HEK293 (cell line): ENCODE measurements around the gene RPS27A.
"Not testable (repeated sequence)": the region's sequence is repeated elsewhere in the genome, so short reads cannot be mapped to it uniquely, and the experiment has no call there.

ENCODE experiments used
- CTCF ChIA-PET: fragments of 350-600 bp; formaldehyde crosslinking; extraction: SDS; loops from one replicate; lab custom pipeline; 2021; ENCODE audit warnings: antibody characterized with exemption; lab: Yijun Ruan, JAX
- POLR2A ChIA-PET: fragments of 300-600 bp; formaldehyde crosslinking; extraction: SDS; loops from one replicate; lab custom pipeline; 2020; ENCODE audit warnings: antibody characterized with exemption, inconsistent platforms; lab: Yijun Ruan, JAX
- H3K27ac ChIP-seq: fragments of 200-500 bp; sonication (Bioruptor generic); 2 replicates; pipeline ENCODE4 v1.5.1; 2014; ENCODE audit warnings: low read depth, low read length, control low read depth, inconsistent platforms; ENCODE audit errors: extremely low read depth
- H3K36me3 ChIP-seq, 2 experiments: fragments of 200-500 bp in 1 of 2; sonication (Bioruptor generic) in 1 of 2; 1 replicate in 1 of 2; 2 replicates in 1 of 2; pipeline ENCODE4 v1.5.1; 2014 to 2017; ENCODE audit warnings: inconsistent platforms in 2 of 2, low read length in 2 of 2; ENCODE audit not compliant: control insufficient read depth in 2 of 2, insufficient read depth in 1 of 2
- H3K4me1 ChIP-seq: fragments of 200-500 bp; sonication (Bioruptor generic); 2 replicates; pipeline ENCODE4 v1.5.1; 2014; ENCODE audit warnings: mild to moderate bottlenecking, low read length, inconsistent platforms; ENCODE audit not compliant: control insufficient read depth, insufficient read depth
- H3K4me3 ChIP-seq: 2 replicates; pipeline ENCODE4 v1.5.1; 2011; ENCODE audit warnings: low read depth, mild to moderate bottlenecking, control low read depth, low read length, moderate library complexity
- H3K9me3 ChIP-seq: fragments of 200-500 bp; sonication (Bioruptor generic); 2 replicates; pipeline ENCODE4 v1.5.1; 2014; ENCODE audit warnings: low read depth, low read length, inconsistent platforms; ENCODE audit not compliant: control insufficient read depth, insufficient read depth
- ATF2 ChIP-seq: fragments of 450-650 bp; formaldehyde crosslinking; IDR thresholded peaks from 2 replicates; pipeline ENCODE4 v1.5.1; 2016; ENCODE audit warnings: missing biosample characterization, missing genetic modification characterization, low read depth
- KLF8 ChIP-seq: fragments of 450-650 bp; formaldehyde crosslinking; IDR thresholded peaks from 2 replicates; pipeline ENCODE4 v1.5.1; 2016; ENCODE audit warnings: missing biosample characterization, missing genetic modification characterization
- PATZ1 ChIP-seq: fragments of 450-650 bp; formaldehyde crosslinking; IDR thresholded peaks from 2 replicates; pipeline ENCODE4 v1.5.1; 2016; ENCODE audit warnings: missing biosample characterization, missing genetic modification characterization
- PRDM2 ChIP-seq: fragments of 450-650 bp; formaldehyde crosslinking; IDR thresholded peaks from 2 replicates; pipeline ENCODE4 v1.5.1; 2016; ENCODE audit warnings: missing biosample characterization, missing genetic modification characterization, borderline replicate concordance
- ZBTB1 ChIP-seq: fragments of 450-650 bp; formaldehyde crosslinking; IDR thresholded peaks from 2 replicates; pipeline ENCODE4 v1.5.1; 2016; ENCODE audit warnings: missing biosample characterization, missing genetic modification characterization
- ZBTB44 ChIP-seq: fragments of 450-650 bp; IDR thresholded peaks from 2 replicates; pipeline ENCODE4 v1.5.1; 2018; ENCODE audit warnings: missing biosample characterization, mild to moderate bottlenecking, missing genetic modification characterization
- ZEB2 ChIP-seq: fragments of 450-650 bp; formaldehyde crosslinking; IDR thresholded peaks from 2 replicates; pipeline ENCODE4 v1.5.1; 2016; ENCODE audit warnings: missing biosample characterization, missing genetic modification characterization
- ZNF24 ChIP-seq: fragments of 450-650 bp; formaldehyde crosslinking; IDR thresholded peaks from 2 replicates; pipeline ENCODE4 v1.5.1; 2016; ENCODE audit warnings: missing biosample characterization, missing genetic modification characterization
- ZNF366 ChIP-seq: fragments of 450-650 bp; formaldehyde crosslinking; conservative IDR thresholded peaks from 2 replicates; pipeline ENCODE4 v1.5.1; 2016; ENCODE audit warnings: missing biosample characterization, missing genetic modification characterization
- ZNF37A ChIP-seq: fragments of 450-650 bp; IDR thresholded peaks from 2 replicates; pipeline ENCODE4 v1.5.1; 2018; ENCODE audit warnings: missing biosample characterization, missing genetic modification characterization
- ZNF391 ChIP-seq: fragments of 450-650 bp; formaldehyde crosslinking; IDR thresholded peaks from 2 replicates; pipeline ENCODE4 v1.5.1; 2016; ENCODE audit warnings: low read depth, missing biosample characterization, missing genetic modification characterization, borderline replicate concordance
- ZNF549 ChIP-seq: fragments of 450-650 bp; IDR thresholded peaks from 2 replicates; pipeline ENCODE4 v1.5.1; 2018; ENCODE audit warnings: missing biosample characterization, missing genetic modification characterization, mild to moderate bottlenecking, inconsistent platforms, moderate library complexity
- ZNF664 ChIP-seq: fragments of 450-650 bp; formaldehyde crosslinking; IDR thresholded peaks from 2 replicates; pipeline ENCODE4 v1.5.1; 2016; ENCODE audit warnings: missing biosample characterization, missing genetic modification characterization
- ZNF791 ChIP-seq: fragments of 450-650 bp; formaldehyde crosslinking; IDR thresholded peaks from 2 replicates; pipeline ENCODE4 v1.5.1; 2016; ENCODE audit warnings: missing biosample characterization, missing genetic modification characterization
- ZNF837 ChIP-seq: fragments of 450-650 bp; formaldehyde crosslinking; IDR thresholded peaks from 2 replicates; pipeline ENCODE4 v1.5.1; 2016; ENCODE audit warnings: missing biosample characterization, missing genetic modification characterization
- ZSCAN23 ChIP-seq: fragments of 450-650 bp; formaldehyde crosslinking; IDR thresholded peaks from 2 replicates; pipeline ENCODE4 v1.5.1; 2016; ENCODE audit warnings: missing biosample characterization, missing genetic modification characterization
- TF ChIP-seq, protein P1 (sequence below): fragments of 450-650 bp; formaldehyde crosslinking; IDR thresholded peaks from 2 replicates; pipeline ENCODE4 v1.5.1; 2016; ENCODE audit warnings: missing biosample characterization, missing genetic modification characterization, borderline replicate concordance

RPS27A gene

GRCh38 chr2:55269645-55269990 lies 37.1 kb downstream of the RPS27A start (continued):
- TF ChIP-seq ZNF791 (tag by site-specific recombination): no peak
- no peak for TF ChIP-seq ZNF549
- TF ChIP-seq PATZ1 (tag by site-specific recombination): no peak
- TF ChIP-seq, all 188 proteins: peak for 0

- H3K36me3 ChIP-seq, H3K4me3 ChIP-seq, H3K4me1 ChIP-seq, H3K27ac ChIP-seq, H3K9me3 ChIP-seq, POLR2A ChIA-PET, CTCF ChIA-PET: not testable (repeated sequence)
- TF ChIP-seq ZNF366 (tag by site-specific recombination): peak; percentile 95
Observed at GRCh38 chr2:55274346-55274745, 41.9 kb downstream of the RPS27A start.

GRCh38 chr2:55277310-55277709 lies 44.8 kb downstream of the RPS27A start:
- Histone ChIP-seq H3K36me3 (no peaks in the 10 kb centered on the region), H3K4me3 (no peak overlapping the region), H3K27ac (no peak overlapping the region), H3K4me1 (no peaks in the 10 kb centered on the region)
- POLR2A ChIA-PET: no interaction called here
- CTCF ChIA-PET: interaction anchor here (0.7 kb wide), 1 partner anchor 33 kb away, joined by 3 read pairs; no protein-coding TSS in a partner anchor
- TF ChIP-seq ZBTB1 (tag by site-specific recombination) (no peak), ZEB2 (tag by site-specific recombination) (no peak), ZNF837 (no peak), PRDM2 (tag by site-specific recombination) (no peak), ZNF664 (tag by site-specific recombination) (no peak), ATF2 (tag by site-specific recombination) (no peak), ZBTB44 (tag by site-specific recombination) (no peak), ZNF24 (no peak), ZSCAN23 (tag by site-specific recombination) (no peak), ZNF391 (tag by site-specific recombination) (no peak), ZNF37A (tag by site-specific recombination) (no peak), KLF8 (tag by site-specific recombination) (no peak)
- TF ChIP-seq, protein P1, sequence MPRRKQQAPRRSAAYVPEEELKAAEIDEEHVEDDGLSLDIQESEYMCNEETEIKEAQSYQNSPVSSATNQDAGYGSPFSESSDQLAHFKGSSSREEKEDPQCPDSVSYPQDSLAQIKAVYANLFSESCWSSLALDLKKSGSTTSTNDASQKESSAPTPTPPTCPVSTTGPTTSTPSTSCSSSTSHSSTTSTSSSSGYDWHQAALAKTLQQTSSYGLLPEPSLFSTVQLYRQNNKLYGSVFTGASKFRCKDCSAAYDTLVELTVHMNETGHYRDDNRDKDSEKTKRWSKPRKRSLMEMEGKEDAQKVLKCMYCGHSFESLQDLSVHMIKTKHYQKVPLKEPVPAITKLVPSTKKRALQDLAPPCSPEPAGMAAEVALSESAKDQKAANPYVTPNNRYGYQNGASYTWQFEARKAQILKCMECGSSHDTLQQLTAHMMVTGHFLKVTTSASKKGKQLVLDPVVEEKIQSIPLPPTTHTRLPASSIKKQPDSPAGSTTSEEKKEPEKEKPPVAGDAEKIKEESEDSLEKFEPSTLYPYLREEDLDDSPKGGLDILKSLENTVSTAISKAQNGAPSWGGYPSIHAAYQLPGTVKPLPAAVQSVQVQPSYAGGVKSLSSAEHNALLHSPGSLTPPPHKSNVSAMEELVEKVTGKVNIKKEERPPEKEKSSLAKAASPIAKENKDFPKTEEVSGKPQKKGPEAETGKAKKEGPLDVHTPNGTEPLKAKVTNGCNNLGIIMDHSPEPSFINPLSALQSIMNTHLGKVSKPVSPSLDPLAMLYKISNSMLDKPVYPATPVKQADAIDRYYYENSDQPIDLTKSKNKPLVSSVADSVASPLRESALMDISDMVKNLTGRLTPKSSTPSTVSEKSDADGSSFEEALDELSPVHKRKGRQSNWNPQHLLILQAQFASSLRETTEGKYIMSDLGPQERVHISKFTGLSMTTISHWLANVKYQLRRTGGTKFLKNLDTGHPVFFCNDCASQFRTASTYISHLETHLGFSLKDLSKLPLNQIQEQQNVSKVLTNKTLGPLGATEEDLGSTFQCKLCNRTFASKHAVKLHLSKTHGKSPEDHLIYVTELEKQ (tag by site-specific recombination): no peak
- TF ChIP-seq, all 188 proteins: peak for 0
- no peaks in the 10 kb centered on the region for H3K9me3 ChIP-seq
